Upper lobe of right lung (tissue), 1 donor: ENCODE measurements around the gene SGO2. TPM values are rescaled to one million over a fixed set of nuclear protein-coding genes. Genes with fewer than 3 reads are reported as not detected.

Experiments
- ATAC-seq: fragments of 200-7000 bp; cut with Tn5 transposase; one replicate; pipeline ENCODE4 v1.9.1; 2020; ENCODE audit warnings: mild to moderate bottlenecking, moderate library complexity
- DNase-seq: peaks from one replicate; pipeline ENCODE4 v3.0.0-alpha.2; 2020
- H3K27ac ChIP-seq: fragments of 200-600 bp; one replicate; pipeline ENCODE4 v1.8.0; 2022
- H3K27me3 ChIP-seq: fragments of 200-600 bp; one replicate; pipeline ENCODE4 v1.8.0; 2022; ENCODE audit warnings: mild to moderate bottlenecking
- H3K36me3 ChIP-seq: fragments of 200-600 bp; one replicate; pipeline ENCODE4 v1.8.0; 2022
- H3K4me1 ChIP-seq: fragments of 200-600 bp; one replicate; pipeline ENCODE4 v1.8.0; 2022
- H3K4me3 ChIP-seq: fragments of 200-600 bp; one replicate; pipeline ENCODE4 v1.8.0; 2022; ENCODE audit warnings: mild to moderate bottlenecking
- H3K9me3 ChIP-seq: fragments of 200-600 bp; one replicate; pipeline ENCODE4 v1.8.0; 2022
- CTCF ChIP-seq: fragments of 200-600 bp; IDR thresholded peaks from one replicate; pipeline ENCODE4 v1.8.0; 2022; ENCODE audit warnings: antibody characterized with exemption
- intact Hi-C: fragments of 100-400 bp; cut with DNase I; formaldehyde crosslinking; loops from one replicate; pipeline ENCODE4 v1.11.0; 2022
- total RNA-seq: library from RNA; stranded (reverse); fragmentation: NEBNext Ultra II Directional; extraction: Animal tissue kit (Norgen Biotek cat#: 25700); gene quantifications from one replicate; pipeline ENCODE4 v1.2.1, GENCODE V29; 2021
- donor health status: DM: no; HTN: yes; CAD: no; lungs with severe emphysema.

Gene SGO2
- total RNA-seq, 1 donor from 2014 or later = 2.1 TPM

DNA sequence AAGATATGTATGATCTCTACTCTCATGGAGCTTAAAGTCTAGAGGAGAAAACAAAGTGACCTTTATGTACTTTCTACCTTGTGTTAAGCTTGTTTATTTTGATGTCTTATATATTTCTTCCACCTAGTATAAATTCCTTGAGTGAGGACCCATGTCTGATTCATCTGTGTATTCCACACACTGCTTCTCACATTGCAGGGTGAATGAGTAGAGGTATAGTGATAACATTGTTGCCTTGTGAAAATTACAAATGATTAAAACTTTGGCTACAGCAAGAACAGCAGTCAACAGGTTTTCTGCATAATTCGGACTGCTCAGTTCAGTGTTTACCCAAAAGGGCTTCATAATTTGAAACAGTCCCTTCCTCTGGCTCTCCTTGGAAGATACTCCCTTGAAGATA, 96.1 kb downstream of the SGO2 start:
- DNase-seq (no peak), ATAC-seq (no peak)
- TF ChIP-seq CTCF = no peak
- Histone ChIP-seq H3K4me1 (no peaks in the 10 kb centered on the region), H3K9me3 (no peaks in the 10 kb centered on the region), H3K27ac (no peak overlapping the region), H3K27me3 (no peaks in the 10 kb centered on the region), H3K4me3 (no peak overlapping the region), H3K36me3 (no peaks in the 10 kb centered on the region)
- intact Hi-C loops = no loop called here

- no peaks in the 10 kb centered on the region for H3K27me3 ChIP-seq
- no peak for TF ChIP-seq CTCF
- DNase-seq = no peak
- H3K4me1 ChIP-seq = no peaks in the 10 kb centered on the region
- ATAC-seq = peak; percentile 55
- H3K36me3 ChIP-seq = no peaks in the 10 kb centered on the region
- intact Hi-C loops = no loop called here
- H3K9me3 ChIP-seq = no peaks in the 10 kb centered on the region
- H3K27ac ChIP-seq = no peak overlapping the region
- H3K4me3 ChIP-seq = no peak overlapping the region
These were observed 98.0 kb downstream of the SGO2 start for GRCh38 chr2:200624026-200624425.

DNA sequence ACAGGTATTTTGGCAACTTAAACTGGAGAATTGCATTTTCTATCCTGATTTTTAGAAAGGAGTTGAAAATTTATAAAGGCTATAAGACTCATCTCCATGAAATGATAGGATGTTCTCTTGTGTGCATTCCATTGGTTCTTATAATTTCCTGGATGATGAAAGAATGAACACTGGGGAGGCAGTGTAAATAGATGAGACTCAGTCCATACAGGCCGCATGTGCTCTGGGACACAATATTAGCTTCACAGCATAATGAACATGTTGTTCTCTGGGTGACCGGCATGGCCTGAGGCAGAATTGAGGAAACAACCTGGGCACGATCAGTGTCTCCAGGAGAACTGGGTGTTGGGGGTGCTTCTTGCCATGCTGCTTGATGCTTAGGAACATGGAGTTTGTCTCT, 98.7 kb downstream of the SGO2 start:
- Histone ChIP-seq H3K4me1 (no peaks in the 10 kb centered on the region), H3K27ac (no peak overlapping the region), H3K36me3 (no peaks in the 10 kb centered on the region), H3K27me3 (no peaks in the 10 kb centered on the region), H3K4me3 (no peak overlapping the region), H3K9me3 (no peaks in the 10 kb centered on the region)
- intact Hi-C loops = no loop called here
- no peak for TF ChIP-seq CTCF
- DNase-seq (no peak), ATAC-seq (no peak)

- no peak for ATAC-seq
- intact Hi-C loops = no loop called here
- H3K4me3 ChIP-seq = no peak overlapping the region
- no peaks in the 10 kb centered on the region for H3K27me3 ChIP-seq
- H3K36me3 ChIP-seq = no peaks in the 10 kb centered on the region
- no peaks in the 10 kb centered on the region for H3K9me3 ChIP-seq
- H3K27ac ChIP-seq = no peak overlapping the region
- no peak for DNase-seq
- no peaks in the 10 kb centered on the region for H3K4me1 ChIP-seq
- no peak for TF ChIP-seq CTCF
These were observed 99.3 kb downstream of the SGO2 start for GRCh38 chr2:200625282-200625681.

DNA sequence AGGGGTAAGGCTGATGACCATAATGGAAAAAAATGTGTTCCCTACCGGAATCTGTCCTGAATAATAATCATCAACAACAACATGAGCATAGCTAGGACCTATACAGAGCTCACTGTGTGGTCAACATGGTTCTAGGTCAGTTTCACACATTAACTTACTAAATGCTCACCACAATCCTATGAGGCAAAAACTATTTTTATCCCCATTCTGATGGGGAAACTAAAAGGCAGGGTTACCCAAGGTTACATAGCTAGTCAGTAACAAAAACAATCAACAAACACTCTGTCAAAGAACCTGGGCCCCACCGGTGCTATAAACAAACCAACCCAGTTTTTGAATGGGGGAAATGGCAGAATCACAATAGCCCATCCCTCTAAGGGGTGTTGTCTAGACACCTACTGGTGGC, 100.0 kb downstream of the SGO2 start:
- DNase-seq = no peak
- intact Hi-C loops = no loop called here

More for the DNA sequence above, 100.0 kb downstream of the SGO2 start:
- no peaks in the 10 kb centered on the region for H3K36me3 ChIP-seq
- H3K4me3 ChIP-seq = no peak overlapping the region
- H3K9me3 ChIP-seq = no peaks in the 10 kb centered on the region
- no peak overlapping the region for H3K27ac ChIP-seq
- TF ChIP-seq CTCF = no peak
- no peak for ATAC-seq
- no peaks in the 10 kb centered on the region for H3K27me3 ChIP-seq
- no peaks in the 10 kb centered on the region for H3K4me1 ChIP-seq
